ENCODE data around the gene SLC49A3.

The SLC49A3 gene

GRCh38 chr4:663438-664428 lies 25.2 kb downstream of the SLC49A3 start:
- DNase-seq (ENCODE audit: low spot score) = peak; percentile 84
- TF ChIP-seq CTCF (IDR thresholded peaks at IDR 0.05; ENCODE audit: extremely low read depth, insufficient read depth, missing control alignments) = no peak
- in situ Hi-C loops (cut with MboI; ENCODE audit: low pct_unique_long_range_greater_than_20kb, low sequenced_read_pairs, unreplicated experiment) = no loop called here

- in situ Hi-C loops (cut with MboI; ENCODE audit: low pct_unique_long_range_greater_than_20kb, low sequenced_read_pairs, unreplicated experiment) = no loop called here
- TF ChIP-seq CTCF (IDR thresholded peaks at IDR 0.05; ENCODE audit: extremely low read depth, insufficient read depth, missing control alignments) = no peak
- no peak for DNase-seq (ENCODE audit: low spot score)
Observed at GRCh38 chr4:663046-663437, 25.9 kb downstream of the SLC49A3 start.

GRCh38 chr4:661881-662761 lies 26.8 kb downstream of the SLC49A3 start:
- no peak for TF ChIP-seq CTCF (IDR thresholded peaks at IDR 0.05; ENCODE audit: extremely low read depth, insufficient read depth, missing control alignments)
- DNase-seq (ENCODE audit: low spot score) = no peak
- in situ Hi-C loops (cut with MboI; ENCODE audit: low pct_unique_long_range_greater_than_20kb, low sequenced_read_pairs, unreplicated experiment) = no loop called here

- no peak for DNase-seq (ENCODE audit: low spot score)
- TF ChIP-seq CTCF (IDR thresholded peaks at IDR 0.05; ENCODE audit: extremely low read depth, insufficient read depth, missing control alignments) = no peak
- in situ Hi-C loops (cut with MboI; ENCODE audit: low pct_unique_long_range_greater_than_20kb, low sequenced_read_pairs, unreplicated experiment) = no loop called here
Observed at GRCh38 chr4:661231-661630, 27.7 kb downstream of the SLC49A3 start.

GRCh38 chr4:660401-660800 lies 28.6 kb downstream of the SLC49A3 start:
- no peak for DNase-seq (ENCODE audit: low spot score)
- TF ChIP-seq CTCF (IDR thresholded peaks at IDR 0.05; ENCODE audit: extremely low read depth, insufficient read depth, missing control alignments) = no peak
- in situ Hi-C loops (cut with MboI; ENCODE audit: low pct_unique_long_range_greater_than_20kb, low sequenced_read_pairs, unreplicated experiment) = no loop called here

GRCh38 chr4:659851-660250 lies 29.1 kb downstream of the SLC49A3 start:
- in situ Hi-C loops (cut with MboI; ENCODE audit: low pct_unique_long_range_greater_than_20kb, low sequenced_read_pairs, unreplicated experiment) = no loop called here
- no peak for TF ChIP-seq CTCF (IDR thresholded peaks at IDR 0.05; ENCODE audit: extremely low read depth, insufficient read depth, missing control alignments)
- no peak for DNase-seq (ENCODE audit: low spot score)
